ENCODE results near the gene LRCH3.

DNA sequence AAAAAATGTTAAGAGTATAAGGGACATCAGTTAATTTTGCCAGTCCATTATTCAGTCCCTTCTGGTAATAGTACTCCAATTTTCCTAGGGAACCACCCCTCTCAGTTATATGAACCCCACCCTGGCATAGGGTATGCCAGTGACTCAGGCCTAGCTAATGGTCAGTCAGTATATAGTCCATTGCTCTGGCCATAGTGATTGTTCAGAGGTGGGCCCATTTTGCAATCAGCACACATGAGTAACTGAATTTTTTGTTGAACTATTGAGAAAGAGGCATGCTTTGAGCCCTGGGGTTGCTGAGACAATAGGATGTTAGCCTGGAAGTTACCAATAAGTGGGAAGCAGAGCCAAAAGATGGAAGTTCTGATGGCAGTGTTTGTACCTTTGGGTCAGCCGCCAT is 4.1 kb downstream of the LRCH3 start:
- TF ChIP-seq CTCF (IDR thresholded peaks at IDR 0.05), result no peak
- no peak for TF ChIP-seq POLR2A (IDR thresholded peaks at IDR 0.05)
